NCI-H510A treated with DMSO at 0.1 percent for 48 hours (cell line): ENCODE results near the gene ARMC9.

Experiments used
- DNase-seq: peaks from one replicate; lab custom pipeline; 2025; lab: John Stamatoyannopoulos, UW

The ARMC9 gene

DNA sequence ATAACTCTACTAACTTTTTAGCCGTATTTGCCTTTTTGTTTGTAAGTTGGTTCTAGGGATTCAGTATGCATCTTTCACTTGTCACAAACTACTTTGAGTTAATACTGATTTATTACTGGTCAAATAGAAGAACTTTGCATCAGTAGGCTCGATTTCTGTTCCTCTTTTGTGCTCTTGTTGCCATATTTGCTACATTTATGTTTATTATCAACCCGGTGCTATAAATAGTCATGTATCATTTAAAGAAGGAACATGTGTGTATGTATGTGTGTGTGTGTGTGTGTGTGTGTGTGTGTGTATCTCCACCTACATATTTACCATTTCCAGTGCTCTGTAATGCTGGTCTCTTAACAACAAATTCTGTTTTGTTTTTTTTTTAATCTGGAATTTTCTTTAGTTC lies 117.5 kb downstream of the ARMC9 start:
- no peak for DNase-seq

DNA sequence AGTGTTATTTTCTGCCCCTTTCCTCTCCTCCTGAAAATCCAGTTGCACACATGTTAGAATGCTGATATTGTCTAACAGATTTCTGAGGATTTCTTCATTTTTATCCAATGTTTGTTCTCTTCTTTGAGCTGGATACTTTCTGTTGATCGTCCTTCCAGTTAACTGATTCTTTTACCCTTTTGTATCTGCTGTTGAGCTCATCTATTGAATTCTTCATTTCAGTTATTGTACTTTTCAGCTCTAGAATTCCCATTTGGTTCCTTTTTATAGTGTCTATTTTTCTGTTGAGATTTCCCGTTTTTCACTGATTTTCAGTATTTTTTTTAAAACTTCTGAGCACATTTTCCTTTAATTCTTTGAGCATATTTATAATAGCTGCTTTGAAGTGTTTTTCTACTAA lies 119.1 kb downstream of the ARMC9 start:
- no peak for DNase-seq

DNA sequence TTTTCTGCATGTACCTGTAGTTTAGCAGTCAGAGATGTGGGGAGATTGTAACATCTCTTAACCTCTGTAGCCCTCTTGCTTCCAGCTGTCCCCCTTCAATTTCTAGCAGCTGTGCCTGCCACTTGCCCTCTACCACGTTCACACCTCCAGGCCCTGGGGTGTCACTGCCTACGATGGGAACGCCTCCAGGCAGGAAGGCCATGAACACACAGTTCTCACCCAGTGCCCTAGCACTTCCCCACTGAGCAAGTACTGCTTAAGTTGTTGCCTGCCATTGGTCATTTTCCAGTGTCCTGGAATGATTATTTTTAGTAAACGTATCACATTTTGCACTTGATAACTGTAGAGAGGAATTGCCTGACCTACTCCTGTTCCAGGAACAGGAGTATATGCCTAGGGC lies 120.0 kb downstream of the ARMC9 start:
- no peak for DNase-seq

DNA sequence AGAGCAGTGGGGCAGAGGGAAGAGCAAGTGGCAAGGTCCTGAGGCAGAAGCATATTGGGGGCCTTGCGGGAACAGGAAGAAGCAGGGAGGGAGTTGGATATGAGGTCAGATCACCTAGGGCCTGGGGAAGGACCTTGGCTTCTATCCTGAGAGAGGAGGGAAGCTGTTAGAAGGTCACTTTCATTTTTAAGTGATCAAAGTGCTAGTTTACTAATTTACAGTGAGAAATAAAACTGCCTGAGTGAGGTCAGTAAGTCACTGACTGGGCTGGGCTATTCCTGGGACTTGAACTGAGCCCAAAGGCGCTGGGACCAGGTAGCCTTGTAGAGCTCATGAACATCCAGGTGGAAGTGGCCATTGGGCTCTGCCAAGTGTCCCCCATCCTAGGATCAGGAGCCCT lies 120.5 kb downstream of the ARMC9 start:
- no peak for DNase-seq

DNA sequence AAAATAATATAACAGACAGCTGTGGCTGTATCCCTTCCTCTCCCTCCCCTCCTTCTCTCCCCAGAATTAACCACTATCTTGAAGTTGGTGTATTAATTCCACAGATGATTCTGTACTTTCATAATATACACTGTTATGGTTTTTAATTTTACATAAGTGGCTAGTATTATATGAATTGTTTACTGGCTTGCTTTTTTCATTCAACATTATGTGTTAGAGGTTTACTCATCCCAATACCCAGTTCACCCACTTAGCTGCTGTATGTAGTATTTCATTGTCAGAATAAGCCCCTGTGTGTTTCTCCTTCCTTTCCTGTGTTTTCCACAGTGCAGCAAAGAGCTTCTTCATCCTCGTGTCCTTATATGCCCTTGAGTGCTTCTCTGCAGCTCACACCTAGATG lies 121.4 kb downstream of the ARMC9 start:
- no peak for DNase-seq

DNA sequence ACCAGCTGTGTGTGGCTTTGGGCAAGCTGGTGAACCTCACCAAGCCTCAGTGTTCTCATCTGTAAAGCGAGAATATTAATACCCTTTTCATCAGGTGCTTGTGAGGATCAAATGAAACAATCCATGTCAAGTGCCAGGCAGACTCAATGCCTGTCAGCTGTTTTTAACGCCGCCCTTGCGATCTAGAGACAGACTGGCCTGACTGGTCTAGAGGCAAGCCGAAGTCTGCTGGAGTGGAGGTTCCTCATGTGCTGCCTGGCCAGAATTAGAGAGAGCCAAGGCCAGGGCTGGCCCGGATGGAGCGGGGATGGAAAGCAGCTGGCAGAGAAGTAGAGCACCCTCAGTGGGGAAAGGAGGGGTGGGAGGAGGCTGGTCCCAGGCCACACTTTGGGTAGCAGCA lies 122.6 kb downstream of the ARMC9 start:
- DNase-seq: peak; percentile 80

DNA sequence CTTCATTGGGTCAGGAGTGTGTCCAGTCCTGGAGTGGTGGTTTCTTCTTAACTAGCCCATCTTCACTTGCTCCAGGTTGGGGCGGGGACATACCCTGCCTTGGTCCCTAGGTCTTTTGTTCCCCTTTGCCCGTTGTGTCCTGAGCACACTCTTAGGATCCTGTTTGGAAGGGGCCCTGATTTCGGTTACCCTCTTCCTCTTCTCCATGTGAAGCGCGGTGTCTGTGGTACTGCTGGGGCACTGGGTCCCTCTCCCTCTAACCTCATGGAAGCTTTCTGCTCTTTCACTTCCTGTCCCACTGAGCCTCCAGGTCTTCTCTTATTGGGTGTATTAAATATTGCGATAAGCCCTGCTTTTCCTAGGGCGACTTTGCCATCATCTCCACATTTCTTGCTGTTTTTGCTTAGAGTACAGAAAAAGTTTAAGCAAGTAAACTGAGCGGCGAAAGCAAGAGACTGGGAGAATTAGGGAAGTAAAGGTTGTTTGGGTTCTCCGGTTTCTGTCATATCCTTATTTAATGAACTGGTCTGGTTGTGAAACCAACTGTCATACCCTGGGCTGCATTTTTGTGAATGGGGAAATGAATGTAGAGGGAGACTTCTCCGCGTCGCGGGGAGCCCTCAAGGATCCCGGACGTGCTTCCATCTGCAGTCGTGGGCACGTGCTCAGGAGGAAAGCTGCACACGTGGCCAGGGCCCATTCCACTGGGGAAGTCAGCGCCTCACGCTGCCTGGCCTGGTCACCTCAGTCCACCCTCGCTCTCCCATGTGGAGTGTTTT lies 123.3 kb downstream of the ARMC9 start:
- DNase-seq: no peak

DNA sequence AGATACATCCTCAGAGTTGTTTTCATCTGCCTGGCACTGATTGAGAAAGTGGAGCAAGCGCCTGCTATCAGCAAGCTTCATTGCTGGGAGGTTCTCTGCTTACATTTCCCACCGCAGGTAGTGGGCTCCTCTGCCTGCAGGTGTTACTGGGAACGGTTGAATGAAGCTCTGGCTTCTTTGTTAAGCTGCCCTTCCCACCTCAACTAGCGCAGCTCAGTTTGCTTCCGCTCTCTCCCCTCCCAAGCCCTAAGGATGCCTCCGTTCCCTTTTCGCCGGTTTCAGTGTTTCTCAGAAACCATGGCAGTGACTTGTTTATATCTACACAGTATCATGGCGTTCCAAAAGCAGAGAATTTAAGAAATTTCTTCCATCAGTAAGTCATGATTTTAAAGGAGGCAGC lies 124.9 kb downstream of the ARMC9 start:
- DNase-seq: no peak

DNA sequence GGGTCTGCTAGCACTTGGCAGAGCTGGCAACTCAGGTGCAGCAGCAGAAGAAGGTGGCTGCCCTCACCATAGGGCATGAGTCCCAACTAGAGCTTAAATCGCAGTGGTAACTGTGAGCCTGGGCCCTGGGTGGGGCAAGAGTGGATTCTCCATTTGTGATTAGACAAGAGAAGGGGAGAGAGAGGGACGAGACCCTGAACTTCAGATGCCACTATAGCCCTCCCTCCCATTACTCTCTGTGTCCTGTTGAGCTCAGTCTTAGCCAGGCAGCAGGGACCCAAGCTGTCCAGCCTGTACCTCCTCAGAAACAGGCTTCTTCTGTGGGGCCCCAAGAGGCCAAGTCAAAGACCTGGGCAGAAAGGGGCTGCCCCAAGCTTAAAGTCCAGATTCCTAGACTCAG lies 127.4 kb downstream of the ARMC9 start:
- no peak for DNase-seq

DNA sequence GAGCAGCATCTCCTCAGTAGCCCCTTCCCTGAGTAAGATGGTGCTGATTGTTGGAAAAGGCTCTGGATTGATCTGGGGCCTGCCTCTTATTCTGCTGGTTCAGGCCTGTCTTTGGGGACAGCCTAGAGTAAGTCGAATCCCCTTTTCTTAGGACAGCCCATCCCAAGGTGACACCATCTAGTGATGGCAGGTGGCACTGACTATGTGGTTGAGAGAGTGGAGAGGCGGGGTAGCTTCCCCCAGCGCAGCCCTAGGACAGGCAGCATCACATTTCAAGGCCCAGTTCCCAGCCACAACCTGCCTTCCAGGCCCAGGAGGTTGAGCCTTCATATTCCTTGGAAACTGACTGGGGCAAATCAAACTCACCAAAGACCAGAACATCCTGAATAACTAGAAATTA lies 128.0 kb downstream of the ARMC9 start:
- DNase-seq: peak; percentile 88

DNA sequence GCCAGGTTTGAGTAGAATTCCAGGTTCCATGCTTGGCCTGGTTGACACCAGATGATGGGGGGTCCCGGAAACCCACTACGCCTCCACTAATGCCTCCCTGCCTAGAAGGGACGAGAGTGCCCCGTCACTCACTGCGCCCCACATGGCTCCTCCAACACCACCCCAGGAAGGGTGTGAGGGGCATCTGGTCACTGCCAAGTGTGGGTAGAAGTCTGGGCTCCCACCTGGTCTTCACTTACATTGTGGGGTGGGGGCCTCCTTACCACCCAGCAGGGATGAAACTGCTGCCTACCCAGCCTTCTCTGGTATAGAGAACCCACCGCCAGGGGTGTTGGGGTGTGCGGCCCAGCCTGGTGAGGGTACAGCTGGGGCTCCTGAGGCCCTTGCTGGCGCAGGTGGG lies 131.9 kb downstream of the ARMC9 start:
- no peak for DNase-seq

DNA sequence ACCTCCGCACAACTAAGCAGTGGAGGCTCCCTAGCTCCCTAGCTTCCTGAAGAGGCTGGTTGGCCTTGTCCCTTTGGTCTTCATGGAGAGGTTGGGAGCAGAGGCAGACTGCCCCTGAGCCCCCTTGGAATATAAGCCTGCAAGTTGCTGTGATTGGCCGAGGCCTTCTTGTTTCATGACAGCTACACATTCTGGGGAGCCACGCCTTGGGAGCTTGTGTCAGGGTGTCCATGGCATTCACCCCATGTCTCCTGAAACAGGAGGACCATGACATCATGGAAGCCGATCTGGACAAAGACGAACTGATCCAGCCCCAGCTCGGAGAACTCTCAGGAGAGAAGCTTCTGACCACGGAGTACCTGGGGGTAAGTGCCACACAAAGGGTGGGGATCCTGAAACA lies 133.1 kb downstream of the ARMC9 start:
- DNase-seq: no peak

DNA sequence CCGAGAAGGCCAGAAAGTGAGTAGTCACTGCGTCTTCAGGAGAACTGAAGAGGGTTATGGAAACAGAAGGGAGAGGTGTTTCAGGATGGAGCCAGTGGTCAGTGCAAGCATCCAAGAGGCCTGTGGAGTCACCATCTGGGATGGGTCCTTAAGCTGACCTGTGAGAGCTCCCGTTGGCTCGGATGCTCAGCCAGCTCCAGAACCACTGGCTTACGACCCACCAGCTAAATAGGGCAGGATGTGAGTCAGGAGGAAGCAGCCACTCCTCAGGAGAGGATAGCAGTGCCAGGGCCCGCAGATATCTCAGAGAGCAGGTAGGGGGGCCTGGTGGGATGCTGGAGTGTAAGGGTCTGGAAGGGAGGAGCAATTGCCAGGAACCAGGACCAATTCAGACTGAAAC lies 134.0 kb downstream of the ARMC9 start:
- no peak for DNase-seq

DNA sequence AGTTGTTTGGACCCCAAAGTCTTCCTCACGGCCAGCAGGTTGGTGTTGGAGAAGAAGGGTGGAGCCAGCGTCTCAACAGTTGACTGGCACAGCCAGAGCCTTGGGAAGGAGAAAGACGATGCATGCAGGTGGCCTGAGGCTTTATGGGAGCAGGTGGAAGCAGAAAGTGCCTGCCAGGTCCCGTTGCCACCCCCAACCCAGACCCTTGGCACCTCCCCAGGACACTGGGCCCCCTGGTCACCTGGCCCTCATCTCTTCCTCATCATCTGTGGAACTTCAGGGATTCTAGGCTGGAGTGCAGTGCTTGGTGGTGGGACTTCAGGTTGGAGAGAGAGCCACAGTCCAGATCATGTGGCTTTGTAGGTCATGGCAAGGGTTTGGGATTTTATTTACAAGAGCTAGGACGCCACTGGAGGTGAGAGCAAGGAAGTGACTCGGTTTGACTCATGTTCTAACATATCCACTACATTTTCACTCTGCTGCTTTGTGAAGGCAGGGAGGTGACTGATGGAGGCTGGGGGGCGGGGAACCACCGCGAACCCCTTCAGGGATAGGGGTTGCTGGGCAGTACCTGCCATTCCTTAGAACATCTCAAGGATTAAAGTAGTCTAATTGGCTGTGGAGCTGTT lies 134.6 kb downstream of the ARMC9 start:
- no peak for DNase-seq

DNA sequence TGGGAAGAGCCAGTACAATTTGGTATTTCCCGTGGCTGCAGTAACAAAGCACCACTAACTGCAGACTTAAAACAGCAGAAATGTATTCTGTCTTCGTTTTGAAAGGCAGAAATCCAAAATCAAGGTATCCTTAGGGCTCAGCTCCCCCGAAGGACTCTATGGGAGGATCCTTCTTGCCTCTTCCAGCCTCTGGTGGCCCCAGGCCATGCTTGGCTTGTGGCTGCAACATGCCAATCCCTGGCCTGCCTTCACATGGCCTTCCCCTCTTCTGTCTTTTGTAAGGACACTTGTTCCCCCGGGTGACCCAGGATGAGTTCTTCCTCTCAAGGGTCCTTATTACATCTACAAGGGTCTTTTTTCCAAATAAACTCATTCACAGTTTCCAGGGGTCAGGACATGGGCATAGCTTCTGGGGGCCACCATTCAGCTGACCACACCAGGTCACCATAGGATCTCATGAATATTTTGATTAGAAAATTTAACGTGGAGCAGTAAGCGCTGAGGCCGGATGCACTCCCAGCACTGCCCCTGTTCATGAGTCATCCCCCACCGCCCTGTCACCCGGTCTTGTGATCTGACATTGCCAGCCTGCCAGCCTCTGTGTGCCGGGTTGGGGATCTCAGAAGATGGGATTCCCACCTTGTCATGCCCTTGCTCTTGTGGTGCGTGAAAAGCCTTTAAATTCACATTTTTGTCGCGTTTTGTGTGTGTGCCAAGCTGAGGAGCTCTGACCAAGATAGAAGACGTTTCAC lies 135.9 kb downstream of the ARMC9 start:
- DNase-seq: no peak

DNA sequence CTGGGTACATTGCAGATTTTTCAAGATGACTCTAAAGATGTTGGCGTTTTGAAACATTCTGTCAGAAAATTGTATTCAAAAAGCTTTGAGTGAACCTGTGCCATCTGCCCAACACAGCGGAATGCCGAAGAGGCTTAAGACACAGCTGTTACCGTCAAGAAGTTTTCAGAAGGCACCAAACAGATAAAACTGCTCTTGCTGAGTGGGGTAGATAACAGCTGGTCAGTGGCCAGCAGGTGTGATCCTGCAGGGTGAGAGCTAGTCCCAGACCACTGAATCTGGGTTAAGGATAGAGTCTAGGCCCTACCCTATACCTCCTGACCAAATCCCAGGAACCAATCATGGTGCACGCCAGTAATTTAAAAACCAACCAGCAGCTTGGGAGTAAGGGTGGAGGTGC lies 136.6 kb downstream of the ARMC9 start:
- DNase-seq: no peak

DNA sequence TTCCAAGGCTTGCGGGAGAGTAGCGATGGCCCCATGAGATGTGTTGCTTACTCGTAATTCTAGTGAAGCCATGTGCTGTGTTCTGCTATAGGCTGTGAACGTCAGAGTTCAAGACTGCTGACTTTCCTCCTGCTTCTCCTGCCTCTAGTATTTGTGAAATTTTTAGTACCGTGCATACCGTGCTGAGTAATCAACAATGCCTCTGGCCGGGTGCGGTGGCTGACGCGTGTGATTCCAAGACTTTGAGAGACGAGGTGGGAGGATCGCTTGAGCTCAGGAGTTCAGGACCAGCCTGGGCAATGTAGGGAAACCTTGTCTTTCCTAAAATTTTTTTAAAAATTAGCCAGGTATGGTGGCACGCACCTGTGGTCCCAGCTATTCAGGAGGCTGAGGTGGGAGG lies 137.2 kb downstream of the ARMC9 start:
- no peak for DNase-seq

DNA sequence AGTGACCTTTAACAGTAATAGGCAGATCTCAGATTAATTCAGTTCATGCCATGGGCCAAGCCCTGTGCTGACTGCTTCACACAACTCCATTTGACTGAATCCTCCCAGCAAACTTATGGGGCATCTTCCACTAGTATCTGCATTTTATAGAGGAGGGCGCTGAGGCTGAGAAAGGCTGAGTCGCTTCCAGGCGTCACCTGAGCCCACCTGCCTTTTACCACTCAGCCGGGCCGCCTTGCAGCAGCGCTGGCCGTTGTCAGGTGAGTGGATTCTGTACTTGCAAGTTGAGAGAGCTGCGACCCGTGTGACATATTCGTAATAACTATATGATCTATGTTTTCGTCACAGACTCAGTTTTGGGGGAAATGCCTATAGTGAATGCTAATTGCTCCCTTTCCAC lies 137.8 kb downstream of the ARMC9 start:
- no peak for DNase-seq

DNA sequence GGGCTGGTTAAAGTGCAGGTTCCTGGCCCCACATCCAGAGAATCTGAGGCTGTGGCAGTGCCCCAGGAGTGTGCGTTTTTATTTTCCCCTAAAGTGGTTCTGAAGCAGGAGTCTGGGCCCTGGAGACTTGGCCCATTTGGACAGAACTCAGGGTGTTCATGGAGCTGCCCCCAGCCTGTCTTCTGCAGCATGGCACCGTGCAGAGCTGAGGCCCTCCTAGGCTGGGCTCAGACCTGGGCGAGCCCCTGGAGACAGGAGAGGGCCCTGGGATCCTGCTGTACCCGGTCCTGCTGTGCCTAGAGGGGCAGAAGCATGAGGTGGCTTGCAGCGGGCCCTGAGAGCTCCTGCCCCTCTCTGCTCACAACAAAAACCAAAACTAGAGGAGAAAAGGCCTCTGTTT lies 138.3 kb downstream of the ARMC9 start:
- DNase-seq: no peak

DNA sequence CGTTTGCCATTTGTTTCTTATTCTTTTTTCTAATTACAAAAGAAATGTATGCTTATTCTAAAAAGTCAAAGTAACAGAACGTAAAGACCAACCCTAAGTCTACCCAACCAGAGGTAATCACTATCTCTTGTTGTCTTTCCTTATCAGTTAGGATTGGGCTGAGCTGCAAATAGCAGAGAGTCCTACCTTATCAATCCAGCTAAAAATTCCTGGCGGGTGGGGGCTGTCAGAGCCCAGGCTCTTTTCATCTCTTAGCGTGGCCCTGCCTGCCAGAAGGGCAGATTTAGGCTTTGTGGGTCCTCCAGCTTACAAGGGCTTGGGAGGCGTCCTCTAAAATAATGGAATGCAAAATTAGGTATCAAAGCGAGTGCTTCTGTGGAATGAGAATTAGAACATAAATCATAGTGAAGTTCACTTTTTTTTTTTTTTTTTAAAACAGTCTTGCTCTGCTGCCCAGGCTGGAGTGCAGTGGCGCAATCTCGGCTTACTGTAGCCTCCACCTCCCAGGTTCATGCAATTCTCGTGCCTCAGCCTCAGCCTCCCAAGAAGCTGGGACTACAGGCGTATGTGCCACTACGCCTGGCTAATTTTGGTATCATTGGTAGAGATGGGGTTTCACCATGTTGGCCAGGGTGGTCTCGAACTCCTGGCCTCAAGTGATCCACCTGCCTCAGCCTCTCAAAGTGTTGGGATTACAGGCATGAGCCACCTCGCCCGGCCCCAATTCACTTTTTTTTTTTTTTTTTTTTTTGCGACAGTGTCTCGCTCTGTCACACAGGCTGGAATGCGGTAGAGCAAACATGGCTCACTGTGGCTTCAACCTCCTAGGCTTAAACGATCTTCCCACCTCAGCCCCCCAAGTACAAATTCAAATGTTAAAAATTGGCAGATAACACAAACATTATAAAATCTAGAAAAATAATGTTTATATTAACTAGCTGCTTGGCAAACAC lies 139.7 kb downstream of the ARMC9 start:
- DNase-seq: no peak

DNA sequence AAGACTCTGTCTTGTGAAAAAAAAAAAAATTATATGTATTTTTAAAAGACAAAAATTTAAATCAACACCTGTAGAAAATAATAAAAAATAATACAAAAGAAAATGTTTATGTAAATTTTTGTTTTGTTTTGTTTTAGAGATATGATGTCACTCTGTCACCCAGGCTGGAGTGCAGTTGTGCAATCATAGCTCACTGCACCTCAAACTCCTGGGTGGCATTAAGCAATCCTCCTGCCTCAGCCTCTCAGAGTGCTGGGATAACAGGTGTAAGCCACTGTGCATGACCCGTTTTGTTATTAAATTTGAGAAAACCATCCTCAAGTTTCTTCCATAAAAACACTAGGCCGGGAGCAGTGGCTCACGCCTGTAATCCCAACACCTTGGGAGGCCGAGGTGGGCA lies 140.9 kb downstream of the ARMC9 start:
- DNase-seq: no peak

DNA sequence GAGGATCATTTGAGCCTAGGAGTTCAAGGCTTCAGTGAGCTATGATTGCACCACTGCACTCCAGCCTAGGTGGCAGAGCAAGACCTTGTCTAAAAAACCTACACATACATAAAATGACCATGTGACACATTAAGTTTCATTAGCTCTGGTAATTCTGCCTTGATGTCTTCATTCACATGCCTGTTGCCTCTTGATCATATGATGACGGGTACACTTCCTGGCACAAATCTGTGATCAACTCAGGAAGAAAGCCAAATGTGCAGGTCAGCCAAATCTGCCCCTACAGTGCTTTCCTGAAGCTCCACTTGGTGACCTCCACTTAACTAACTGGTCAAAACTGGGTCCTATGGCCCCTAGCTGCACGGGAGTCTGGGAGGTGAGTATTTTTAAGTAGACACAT lies 142.7 kb downstream of the ARMC9 start:
- no peak for DNase-seq
